ENCODE results near the gene CCDC127.
"Not testable (repeated sequence)": the region's sequence is repeated elsewhere in the genome, so short reads cannot be mapped to it uniquely, and the experiment has no call there.

The CCDC127 gene

GRCh38 chr5:228886-229285, 10.9 kb upstream of the CCDC127 start:
- H3K9me2 ChIP-seq (replicated peaks; ENCODE audit: control insufficient read depth, low read length), result no peaks in the 10 kb centered on the region
- no peak overlapping the region for H3K27ac ChIP-seq (ENCODE audit: low read depth, low read length)
- no peaks in the 10 kb centered on the region for H3K9me3 ChIP-seq (ENCODE audit: control insufficient read depth, insufficient read depth, low read length)
- H3K4me3 ChIP-seq (ENCODE audit: low read length), result no peak overlapping the region
- no peaks in the 10 kb centered on the region for H3K4me1 ChIP-seq (ENCODE audit: control insufficient read depth, low read length)
- no peaks in the 10 kb centered on the region for H3F3A ChIP-seq (ENCODE audit: control insufficient read depth, insufficient read depth)
- H4K20me1 ChIP-seq (ENCODE audit: control insufficient read depth, insufficient read depth, low read depth, low read length), result peaks cover 7% of the 10 kb centered on the region; the same call in 1 of the 2 replicates
- H3K27me3 ChIP-seq (ENCODE audit: control insufficient read depth, low read length), result no peaks in the 10 kb centered on the region
- peaks cover 12% of the 10 kb centered on the region for H3K79me2 ChIP-seq (ENCODE audit: control insufficient read depth, low read length)
- H3K4me2 ChIP-seq (ENCODE audit: low read length), result no peak overlapping the region
- H3K36me3 ChIP-seq (ENCODE audit: control insufficient read depth, low read length), result peaks cover 88% of the 10 kb centered on the region
- TF ChIP-seq CTCF (IDR thresholded peaks at IDR 0.05; ENCODE audit: low read depth, low read length, poor library complexity, severe bottlenecking), result no peak
- TF ChIP-seq EZH2phosphoT487 (IDR thresholded peaks at IDR 0.05; ENCODE audit: borderline replicate concordance, low read length), result no peak

- peaks cover 27% of the 10 kb centered on the region for H3K79me2 ChIP-seq (ENCODE audit: control insufficient read depth, low read length)
- H3K36me3 ChIP-seq (ENCODE audit: control insufficient read depth, low read length), result peaks cover 88% of the 10 kb centered on the region
- H3K4me3 ChIP-seq (ENCODE audit: low read length); H3K27ac ChIP-seq (ENCODE audit: low read depth, low read length); H3K27me3 ChIP-seq (ENCODE audit: control insufficient read depth, low read length); H3K4me1 ChIP-seq (ENCODE audit: control insufficient read depth, low read length); H4K20me1 ChIP-seq (ENCODE audit: control insufficient read depth, insufficient read depth, low read depth, low read length); H3K4me2 ChIP-seq (ENCODE audit: low read length); H3K9me3 ChIP-seq (ENCODE audit: control insufficient read depth, insufficient read depth, low read length); H3K9me2 ChIP-seq (replicated peaks; ENCODE audit: control insufficient read depth, low read length); H3F3A ChIP-seq (ENCODE audit: control insufficient read depth, insufficient read depth): not testable (repeated sequence)
Observed at GRCh38 chr5:227375-227774, 9.4 kb upstream of the CCDC127 start.

GRCh38 chr5:225334-225733, 7.4 kb upstream of the CCDC127 start:
- TF ChIP-seq EZH2phosphoT487 (IDR thresholded peaks at IDR 0.05; ENCODE audit: borderline replicate concordance, low read length), result no peak
- TF ChIP-seq CTCF (IDR thresholded peaks at IDR 0.05; ENCODE audit: low read depth, low read length, poor library complexity, severe bottlenecking), result no peak
- Histone ChIP-seq H3K4me1 (ENCODE audit: control insufficient read depth, low read length) (peaks cover 18% of the 10 kb centered on the region), H3K27me3 (ENCODE audit: control insufficient read depth, low read length) (no peaks in the 10 kb centered on the region), H4K20me1 (ENCODE audit: control insufficient read depth, insufficient read depth, low read depth, low read length) (peaks cover 18% of the 10 kb centered on the region), H3K9me3 (ENCODE audit: control insufficient read depth, insufficient read depth, low read length) (no peaks in the 10 kb centered on the region), H3K4me3 (ENCODE audit: low read length) (no peak overlapping the region), H3K9me2 (replicated peaks; ENCODE audit: control insufficient read depth, low read length) (no peaks in the 10 kb centered on the region), H3K36me3 (ENCODE audit: control insufficient read depth, low read length) (peaks cover 85% of the 10 kb centered on the region), H3F3A (ENCODE audit: control insufficient read depth, insufficient read depth) (no peaks in the 10 kb centered on the region), H3K27ac (ENCODE audit: low read depth, low read length) (no peak overlapping the region), H3K79me2 (ENCODE audit: control insufficient read depth, low read length) (peaks cover 47% of the 10 kb centered on the region), H3K4me2 (ENCODE audit: low read length) (no peak overlapping the region)

- H3K9me2 ChIP-seq (replicated peaks; ENCODE audit: control insufficient read depth, low read length), result no peaks in the 10 kb centered on the region
- H3F3A ChIP-seq (ENCODE audit: control insufficient read depth, insufficient read depth), result no peaks in the 10 kb centered on the region
- no peaks in the 10 kb centered on the region for H3K27me3 ChIP-seq (ENCODE audit: control insufficient read depth, low read length)
- no peaks in the 10 kb centered on the region for H3K9me3 ChIP-seq (ENCODE audit: control insufficient read depth, insufficient read depth, low read length)
- peaks cover 63% of the 10 kb centered on the region for H3K79me2 ChIP-seq (ENCODE audit: control insufficient read depth, low read length)
- no peak overlapping the region for H3K4me2 ChIP-seq (ENCODE audit: low read length)
- H3K4me1 ChIP-seq (ENCODE audit: control insufficient read depth, low read length), result peaks cover 26% of the 10 kb centered on the region
- H4K20me1 ChIP-seq (ENCODE audit: control insufficient read depth, insufficient read depth, low read depth, low read length), result peaks cover 22% of the 10 kb centered on the region
- H3K27ac ChIP-seq (ENCODE audit: low read depth, low read length), result no peak overlapping the region
- TF ChIP-seq CTCF (IDR thresholded peaks at IDR 0.05; ENCODE audit: low read depth, low read length, poor library complexity, severe bottlenecking) (no peak), EZH2phosphoT487 (IDR thresholded peaks at IDR 0.05; ENCODE audit: borderline replicate concordance, low read length) (no peak)
- H3K4me3 ChIP-seq (ENCODE audit: low read length), result no peak overlapping the region
- H3K36me3 ChIP-seq (ENCODE audit: control insufficient read depth, low read length), result peaks cover 78% of the 10 kb centered on the region
Observed at GRCh38 chr5:223791-224190, 5.8 kb upstream of the CCDC127 start.

GRCh38 chr5:222951-223715, 5.2 kb upstream of the CCDC127 start:
- H3F3A ChIP-seq (ENCODE audit: control insufficient read depth, insufficient read depth); H3K4me2 ChIP-seq (ENCODE audit: low read length); H3K27ac ChIP-seq (ENCODE audit: low read depth, low read length); H3K4me3 ChIP-seq (ENCODE audit: low read length); H3K27me3 ChIP-seq (ENCODE audit: control insufficient read depth, low read length); H3K9me3 ChIP-seq (ENCODE audit: control insufficient read depth, insufficient read depth, low read length); H3K9me2 ChIP-seq (replicated peaks; ENCODE audit: control insufficient read depth, low read length): not testable (repeated sequence)
- Histone ChIP-seq H3K79me2 (ENCODE audit: control insufficient read depth, low read length) (peaks cover 69% of the 10 kb centered on the region), H3K36me3 (ENCODE audit: control insufficient read depth, low read length) (peaks cover 78% of the 10 kb centered on the region), H4K20me1 (ENCODE audit: control insufficient read depth, insufficient read depth, low read depth, low read length) (peaks cover 22% of the 10 kb centered on the region), H3K4me1 (ENCODE audit: control insufficient read depth, low read length) (peaks cover 26% of the 10 kb centered on the region)

All from DOHH2 (cell line).